Measurements from ENCODE around the gene APEH.

APEH gene

GRCh38 chr3:49709852-49710251 lies 35.7 kb downstream of the APEH start:
- no peak overlapping the region for H3K4me3 ChIP-seq (ENCODE audit: low read depth in 1 of 2, low read length in 1 of 2)
- no peak for TF ChIP-seq CTCF (IDR thresholded peaks at IDR 0.05)
- no peak overlapping the region for H3K27ac ChIP-seq
- no peaks in the 10 kb centered on the region for H3K27me3 ChIP-seq
- no peaks in the 10 kb centered on the region for H3K4me1 ChIP-seq (ENCODE audit: control insufficient read depth in 1 of 2, insufficient read depth in 1 of 2, low read depth in 1 of 2, low read length in 1 of 2)
- peaks cover 68% of the 10 kb centered on the region for H3K36me3 ChIP-seq
- H3K9me3 ChIP-seq = no peaks in the 10 kb centered on the region

DNA sequence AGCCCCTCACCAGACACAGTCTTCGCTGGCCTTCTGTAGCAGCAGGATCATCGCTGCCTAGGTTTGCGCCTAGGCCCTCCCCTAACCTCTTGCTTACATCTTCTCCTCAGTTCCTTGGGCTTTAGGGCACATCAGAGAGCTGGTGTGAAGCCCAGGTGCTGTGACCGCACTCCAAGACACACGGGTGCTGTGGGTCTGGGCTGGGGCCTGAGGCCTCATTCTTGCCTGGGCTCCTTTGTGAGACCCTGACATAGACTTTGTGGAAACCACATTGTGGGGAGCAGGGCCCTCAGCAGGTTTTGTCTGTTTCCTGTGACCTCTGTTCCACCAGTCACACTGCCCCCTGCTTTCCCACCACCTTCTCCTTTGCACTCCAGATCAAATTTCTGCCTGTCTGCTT lies 37.3 kb downstream of the APEH start:
- TF ChIP-seq CTCF (IDR thresholded peaks at IDR 0.05) = no peak
- no peaks in the 10 kb centered on the region for H3K27me3 ChIP-seq
- H3K4me1 ChIP-seq (ENCODE audit: control insufficient read depth in 1 of 2, insufficient read depth in 1 of 2, low read depth in 1 of 2, low read length in 1 of 2) = no peaks in the 10 kb centered on the region
- no peak overlapping the region for H3K27ac ChIP-seq
- no peaks in the 10 kb centered on the region for H3K9me3 ChIP-seq
- H3K4me3 ChIP-seq (ENCODE audit: low read depth in 1 of 2, low read length in 1 of 2) = no peak overlapping the region
- H3K36me3 ChIP-seq = peaks cover 68% of the 10 kb centered on the region

DNA sequence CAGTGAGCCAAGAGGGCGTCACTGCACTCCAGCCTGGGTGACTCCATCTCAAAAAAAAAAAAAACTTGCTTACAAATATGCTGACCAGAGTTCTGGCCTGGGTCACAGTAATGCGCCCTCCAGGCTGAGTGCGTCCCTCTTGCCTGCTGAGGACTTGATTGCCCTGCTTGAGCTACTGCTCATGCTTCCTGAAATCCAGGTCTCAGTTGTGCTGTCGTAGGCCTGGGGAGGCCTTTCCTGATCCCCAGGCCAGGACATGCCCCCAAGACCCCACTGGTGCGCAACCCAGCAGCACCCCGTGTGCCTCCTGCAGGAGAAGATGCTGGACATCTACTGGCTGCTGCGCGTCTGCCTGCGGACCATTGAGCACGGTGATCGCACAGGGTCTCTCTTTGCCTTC lies 38.0 kb downstream of the APEH start:
- no peak overlapping the region for H3K27ac ChIP-seq
- H3K36me3 ChIP-seq = peaks cover 68% of the 10 kb centered on the region
- no peaks in the 10 kb centered on the region for H3K9me3 ChIP-seq
- H3K4me3 ChIP-seq (ENCODE audit: low read depth in 1 of 2, low read length in 1 of 2) = no peak overlapping the region
- H3K27me3 ChIP-seq = no peaks in the 10 kb centered on the region
- no peak for TF ChIP-seq CTCF (IDR thresholded peaks at IDR 0.05)
- H3K4me1 ChIP-seq (ENCODE audit: control insufficient read depth in 1 of 2, insufficient read depth in 1 of 2, low read depth in 1 of 2, low read length in 1 of 2) = no peaks in the 10 kb centered on the region

GRCh38 chr3:49712631-49713317 lies 38.6 kb downstream of the APEH start:
- Histone ChIP-seq H3K27me3 (no peaks in the 10 kb centered on the region), H3K4me3 (ENCODE audit: low read depth in 1 of 2, low read length in 1 of 2) (no peak overlapping the region), H3K4me1 (ENCODE audit: control insufficient read depth in 1 of 2, insufficient read depth in 1 of 2, low read depth in 1 of 2, low read length in 1 of 2) (no peaks in the 10 kb centered on the region), H3K27ac (no peak overlapping the region), H3K36me3 (peaks cover 65% of the 10 kb centered on the region), H3K9me3 (no peaks in the 10 kb centered on the region)
- TF ChIP-seq CTCF (IDR thresholded peaks at IDR 0.05) = no peak

DNA sequence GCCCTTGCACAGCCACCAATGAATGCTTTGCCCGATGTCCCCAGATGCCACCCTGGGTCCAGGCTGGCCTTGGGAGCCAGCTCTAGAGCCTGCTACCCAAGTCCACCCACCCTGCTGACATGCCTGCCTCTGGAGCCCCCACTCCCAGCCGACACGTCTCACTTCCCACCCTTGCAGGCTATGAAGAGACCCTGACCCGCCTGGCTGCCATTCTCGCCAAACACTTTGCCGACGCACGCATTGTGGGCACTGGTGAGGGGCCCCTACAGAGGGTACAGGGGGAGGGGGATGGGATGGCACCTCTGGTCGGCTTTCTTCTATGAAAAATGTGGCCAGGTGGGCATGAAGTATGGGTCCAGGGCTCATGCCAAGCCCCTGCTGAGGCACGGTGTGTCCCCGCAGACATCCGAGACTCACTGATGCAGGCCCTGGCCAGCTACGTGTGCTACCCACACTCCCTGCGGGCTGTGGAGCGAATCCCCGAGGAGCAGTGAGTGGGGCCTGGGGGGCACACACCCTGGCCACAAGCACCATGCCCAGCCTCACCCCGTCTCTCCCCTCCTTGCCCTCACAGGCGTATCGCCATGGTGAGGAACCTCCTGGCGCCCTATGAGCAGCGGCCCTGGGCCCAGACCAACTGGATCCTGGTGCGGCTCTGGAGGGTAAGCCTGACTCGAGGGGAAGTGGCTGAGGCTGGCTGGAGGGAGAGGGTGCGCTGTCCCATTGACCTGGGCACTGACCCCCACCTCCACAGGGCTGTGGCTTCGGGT lies 39.4 kb downstream of the APEH start:
- peaks cover under 1 to 1% of the 10 kb centered on the region in 2 experiments for H3K4me1 ChIP-seq (ENCODE audit: control insufficient read depth in 1 of 2, insufficient read depth in 1 of 2, low read depth in 1 of 2, low read length in 1 of 2)
- H3K27ac ChIP-seq = no peak overlapping the region
- no peak for TF ChIP-seq CTCF (IDR thresholded peaks at IDR 0.05)

More for the DNA sequence above, 39.4 kb downstream of the APEH start:
- H3K36me3 ChIP-seq = peaks cover 59% of the 10 kb centered on the region
- no peaks in the 10 kb centered on the region for H3K9me3 ChIP-seq
- peaks cover 7% of the 10 kb centered on the region for H3K27me3 ChIP-seq
- no peak overlapping the region for H3K4me3 ChIP-seq (ENCODE audit: low read depth in 1 of 2, low read length in 1 of 2)
